H1 (cell line): Measurements from ENCODE around the gene ASXL1. TPM values are rescaled to one million over a fixed set of nuclear protein-coding genes. Genes with fewer than 3 reads are reported as not detected.

Experiments
- CTCF ChIA-PET: fragments of 300-600 bp; sonication (Branson Sonifier 250); formaldehyde crosslinking; loops from one replicate; lab custom pipeline; 2021; ENCODE audit not compliant: partially characterized antibody; lab: Charles Lee
- POLR2A ChIA-PET: fragments of 300-600 bp; sonication (Branson Sonifier 250); formaldehyde crosslinking; loops from one replicate; lab custom pipeline; 2021; ENCODE audit warnings: inconsistent platforms; ENCODE audit not compliant: partially characterized antibody; lab: Charles Lee
- DNase-seq, 2 experiments: peaks; one replicate each; pipeline versions ENCODE4 v3.0.0 to v3.0.0-alpha.2; 2010 to 2022; ENCODE audit warnings: low spot score in 2 of 2, low read depth in 1 of 2, mixed read lengths in 1 of 2
- FAIRE-seq: peaks from 2 replicates; lab custom pipeline; 2011; peaks lifted over from hg19 to GRCh38; lab: Jason Lieb, UNC
- H2AFZ ChIP-seq: 2 replicates; pipeline ENCODE4 v1.8.1; 2012; ENCODE audit warnings: low read length, inconsistent platforms
- H2AK5ac ChIP-seq: 2 replicates; pipeline ENCODE4 v1.6.1; 2013; ENCODE audit warnings: low read depth, low read length
- H2BK120ac ChIP-seq: replicated peaks from 2 replicates; pipeline ENCODE3; 2013; ENCODE audit warnings: low read depth, low read length, inconsistent platforms
- H2BK12ac ChIP-seq: 2 replicates; pipeline ENCODE4 v1.6.1; 2013; ENCODE audit warnings: low read depth, low read length
- H2BK15ac ChIP-seq: 2 replicates; pipeline ENCODE4 v1.6.1; 2013; ENCODE audit warnings: low read length
- H2BK20ac ChIP-seq: 2 replicates; pipeline ENCODE4 v1.6.1; 2013; ENCODE audit warnings: low read length
- H2BK5ac ChIP-seq: 2 replicates; pipeline ENCODE4 v1.6.1; 2013; ENCODE audit warnings: low read depth, low read length
- H3K14ac ChIP-seq: 2 replicates; pipeline ENCODE4 v1.6.1; 2013; ENCODE audit warnings: inconsistent platforms; ENCODE audit not compliant: insufficient read length
- H3K18ac ChIP-seq: 2 replicates; pipeline ENCODE4 v1.6.1; 2013; ENCODE audit warnings: low read length; ENCODE audit errors: extremely low read depth
- H3K23ac ChIP-seq: 2 replicates; pipeline ENCODE4 v1.6.1; 2013; ENCODE audit warnings: inconsistent platforms; ENCODE audit not compliant: insufficient read length
- H3K23me2 ChIP-seq: 2 replicates; pipeline ENCODE4 v1.6.1; 2013; ENCODE audit warnings: low read depth, low read length
- H3K27ac ChIP-seq: 2 replicates; pipeline ENCODE4 v1.6.1; 2011; ENCODE audit warnings: low read depth, low read length, inconsistent platforms
- H3K27me3 ChIP-seq, 4 experiments: replicated peaks in 1 of 4; 1 replicate in 1 of 4; 2 replicates in 3 of 4; pipeline versions ENCODE4 v1.6.1 to v1.8.1; 2011 to 2013; ENCODE audit warnings: low read length in 3 of 4, mild to moderate bottlenecking in 3 of 4, inconsistent platforms in 2 of 4, mixed read lengths in 2 of 4, moderate library complexity in 1 of 4; ENCODE audit not compliant: control insufficient read depth in 3 of 4, insufficient read depth in 3 of 4; ENCODE audit errors: extremely low read depth in 1 of 4
- H3K36me3 ChIP-seq, 4 experiments: 2 replicates each; pipeline versions ENCODE4 v1.6.1 to v1.8.1; 2011 to 2013; ENCODE audit warnings: mild to moderate bottlenecking in 4 of 4, low read length in 3 of 4, moderate library complexity in 2 of 4, control low read depth in 1 of 4, inconsistent platforms in 1 of 4; ENCODE audit not compliant: insufficient read depth in 4 of 4, control insufficient read depth in 2 of 4
- H3K4ac ChIP-seq: replicated peaks from 2 replicates; pipeline ENCODE3; 2013; ENCODE audit warnings: low read length, low read depth, mixed read lengths, inconsistent platforms; ENCODE audit not compliant: insufficient read length
- H3K4me1 ChIP-seq, 4 experiments: replicated peaks in 1 of 4; 1 replicate in 1 of 4; 2 replicates in 3 of 4; pipeline versions ENCODE4 v1.6.1 to v1.8.1; 2011 to 2013; ENCODE audit warnings: low read length in 3 of 4, inconsistent platforms in 2 of 4, mixed read lengths in 1 of 4; ENCODE audit not compliant: insufficient read depth in 4 of 4, control insufficient read depth in 3 of 4
- H3K4me2 ChIP-seq, 2 experiments: 2 replicates each; pipeline versions ENCODE4 v1.6.1 to v1.8.1; 2011 to 2013; ENCODE audit warnings: low read depth in 2 of 2, low read length in 2 of 2, control low read depth in 1 of 2, inconsistent platforms in 1 of 2, mild to moderate bottlenecking in 1 of 2; ENCODE audit not compliant: insufficient read depth in 1 of 2
- H3K4me3 ChIP-seq, 4 experiments: fragments of 200-600, 300-600 bp in 1 of 4; sonication (generic), shearing (Covaris generic), sonication (Bioruptor Twin) in 1 of 4; 2 replicates each; pipeline versions ENCODE4 v1.5.1 to v1.8.1; 2011 to 2016; ENCODE audit warnings: low read length in 4 of 4, low read depth in 3 of 4, control low read depth in 2 of 4, inconsistent platforms in 2 of 4, mild to moderate bottlenecking in 2 of 4, mixed read lengths in 1 of 4, moderate library complexity in 1 of 4; ENCODE audit not compliant: insufficient read depth in 2 of 4; ENCODE audit errors: extremely low read depth in 1 of 4
- H3K56ac ChIP-seq: replicated peaks from 2 replicates; pipeline ENCODE3; 2013; ENCODE audit warnings: low read depth, mild to moderate bottlenecking, mixed read lengths, low read length, inconsistent platforms; ENCODE audit not compliant: insufficient read length
- H3K79me1 ChIP-seq: 2 replicates; pipeline ENCODE4 v1.6.1; 2013; ENCODE audit warnings: low read depth, low read length, control low read depth
- H3K79me2 ChIP-seq, 2 experiments: 2 replicates each; pipeline versions ENCODE4 v1.6.1 to v1.8.1; 2012 to 2013; ENCODE audit warnings: low read length in 2 of 2, mild to moderate bottlenecking in 2 of 2, inconsistent platforms in 1 of 2; ENCODE audit not compliant: insufficient read depth in 2 of 2, control insufficient read depth in 1 of 2
- H3K9ac ChIP-seq, 4 experiments: replicated peaks in 1 of 4; 1 replicate in 1 of 4; 2 replicates in 3 of 4; pipeline versions ENCODE4 v1.6.1 to v1.8.1; 2011 to 2013; ENCODE audit warnings: low read depth in 3 of 4, low read length in 3 of 4, control low read depth in 2 of 4, mild to moderate bottlenecking in 2 of 4, moderate library complexity in 2 of 4, inconsistent platforms in 1 of 4; ENCODE audit errors: extremely low read depth in 1 of 4
- H3K9me3 ChIP-seq, 2 experiments: 2 replicates each; pipeline versions ENCODE4 v1.6.1 to v1.8.1; 2012 to 2013; ENCODE audit warnings: mild to moderate bottlenecking in 2 of 2, moderate library complexity in 2 of 2, control low read depth in 1 of 2, inconsistent platforms in 1 of 2, low read depth in 1 of 2, low read length in 1 of 2, mixed read lengths in 1 of 2; ENCODE audit not compliant: insufficient read depth in 2 of 2
- H4K20me1 ChIP-seq, 2 experiments: replicated peaks in 1 of 2; 2 replicates each; pipeline versions ENCODE3 to v1.8.1; 2011 to 2013; ENCODE audit warnings: inconsistent platforms in 2 of 2, low read length in 2 of 2, mild to moderate bottlenecking in 1 of 2; ENCODE audit not compliant: insufficient read depth in 2 of 2, control insufficient read depth in 1 of 2
- H4K5ac ChIP-seq: 2 replicates; pipeline ENCODE4 v1.6.1; 2013; ENCODE audit warnings: low read length, low read depth, mixed read lengths, inconsistent platforms; ENCODE audit not compliant: insufficient read length
- H4K8ac ChIP-seq: 2 replicates; pipeline ENCODE4 v1.8.0; 2013; ENCODE audit warnings: mild to moderate bottlenecking, moderate library complexity, low read length, inconsistent platforms; ENCODE audit not compliant: insufficient read depth; ENCODE audit errors: extremely low read depth
- H4K91ac ChIP-seq: replicated peaks from 2 replicates; pipeline ENCODE3; 2013; ENCODE audit warnings: low read length, mixed read lengths, inconsistent platforms; ENCODE audit not compliant: insufficient read length
- BRCA1 ChIP-seq: IDR thresholded peaks from 2 replicates; pipeline ENCODE4 v1.6.1; 2012; ENCODE audit warnings: low read depth, low read length, improper control_type of control experiment
- CBX8 ChIP-seq: fragments of 300-800, 300-1000 bp; sonication (generic); IDR thresholded peaks from 2 replicates; pipeline ENCODE4 v1.7.1; 2016; ENCODE audit warnings: low read depth, low read length, borderline replicate concordance
- E2F6 ChIP-seq: IDR thresholded peaks from 2 replicates; pipeline ENCODE4 v1.6.1; 2012; ENCODE audit warnings: inconsistent platforms
- HDAC2 ChIP-seq, 2 experiments: fragments of 300-600 bp in 1 of 2; sonication (generic) in 1 of 2; IDR thresholded peaks; 2 replicates each; pipeline ENCODE4 v1.6.1; 2011 to 2012; ENCODE audit warnings: low read depth in 2 of 2, low read length in 2 of 2, mild to moderate bottlenecking in 2 of 2, moderate library complexity in 2 of 2, borderline replicate concordance in 1 of 2, inconsistent platforms in 1 of 2
- HDAC6 ChIP-seq: IDR thresholded peaks from one replicate; pipeline ENCODE4 v1.7.1; 2012; ENCODE audit warnings: low read depth, mild to moderate bottlenecking, inconsistent platforms, low read length, moderate library complexity
- KDM1A ChIP-seq: fragments of 200-600, 300-600 bp; sonication (generic); IDR thresholded peaks from 2 replicates; pipeline ENCODE4 v1.7.1; 2016; ENCODE audit warnings: mild to moderate bottlenecking, low read length, borderline replicate concordance
- NRF1 ChIP-seq: IDR thresholded peaks from 2 replicates; pipeline ENCODE4 v1.6.1; 2011; ENCODE audit warnings: mild to moderate bottlenecking, low read depth, low read length, improper control_type of control experiment
- RBBP5 ChIP-seq: IDR thresholded peaks from 2 replicates; pipeline ENCODE4 v1.7.1; 2012; ENCODE audit warnings: low read depth, mild to moderate bottlenecking, inconsistent platforms, low read length, moderate library complexity, borderline replicate concordance
- YY1 ChIP-seq: IDR thresholded peaks from 2 replicates; pipeline ENCODE4 v1.6.1; 2011; ENCODE audit warnings: low read depth, mild to moderate bottlenecking, low read length
- ZNF274 ChIP-seq: IDR thresholded peaks from 2 replicates; pipeline ENCODE4 v1.7.0; 2012; ENCODE audit warnings: low read length, borderline replicate concordance; ENCODE audit errors: extremely low read depth
- WGBS, 2 experiments: shearing (Covaris generic) in 1 of 2; methylation state at CpG; one replicate each; pipeline versions ENCODE4 v1.1.6 to v1.1.7; 2013 to 2015; ENCODE audit warnings: low lambda C conversion rate in 2 of 2, mixed read lengths in 2 of 2, inconsistent platforms in 1 of 2, low coverage in 1 of 2, missing lambda C conversion rate in 1 of 2; ENCODE audit not compliant: insufficient replicate concordance in 2 of 2, insufficient coverage in 1 of 2, insufficient read length in 1 of 2; ENCODE audit errors: extremely low coverage in 1 of 2, missing lambda C conversion rate in 1 of 2; 5-methylcytosine and 5-hydroxymethylcytosine counted together
- polyA plus RNA-seq, 7 experiments: library from polyadenylated mRNA; depleted of rRNA in 3 of 7; stranded (reverse) in 5 of 7; unstranded in 2 of 7; fragments of >200 nt in 5 of 7; fragments of 200-250 nt in 2 of 7; gene quantifications; 1 replicate in 5 of 7; 2 replicates in 1 of 7; 4 replicates in 1 of 7; pipeline versions ENCODE4 v1.2.1 to v1.2.3, GENCODE V29; 2011 to 2013; ENCODE audit warnings: missing spikeins in 2 of 7, mixed read lengths in 2 of 7
- total RNA-seq: library from RNA; stranded (reverse); fragmentation: NEBNext Ultra II Directional; extraction: Animal tissue kit (Norgen Biotek cat#: 25700); gene quantifications from 2 replicates; pipeline ENCODE4 v1.2.1, GENCODE V29; 2021

Gene ASXL1
- total and polyA plus RNA-seq, 2 of the 8 experiments (the other 6 are each of a cell fraction or from before 2014, with no cell fraction given): 10.6 to 26.5 TPM

GRCh38 chr20:32321390-32321789, 36.7 kb upstream of the ASXL1 start:
- WGBS, 2 experiments: 100% methylated on average over 1 of the region's 1 CpG; no CpG with 5 or more reads in 1 of the 2 experiments
- no peak overlapping the region for H4K8ac ChIP-seq
- H3K4me1 ChIP-seq: no peaks in the 10 kb centered on the region
- no peak overlapping the region for H2BK5ac ChIP-seq
- H3K56ac ChIP-seq: no peak overlapping the region
- H3K4ac ChIP-seq: no peak overlapping the region
- no peaks in the 10 kb centered on the region for H3K27me3 ChIP-seq
- H2AK5ac ChIP-seq: no peak overlapping the region
- H3K14ac ChIP-seq: no peak overlapping the region
- H4K91ac ChIP-seq: no peak overlapping the region
- no peak overlapping the region for H3K4me3 ChIP-seq
- H3K79me1 ChIP-seq: no peaks in the 10 kb centered on the region
- no peaks in the 10 kb centered on the region for H4K20me1 ChIP-seq
- no peak overlapping the region for H2BK12ac ChIP-seq
- no peaks in the 10 kb centered on the region; the same call in 1 of the 2 replicates for H3K23me2 ChIP-seq
- peaks cover 0 to 8% (median 4%) of the 10 kb centered on the region in 4 experiments; a peak in 2 of 8 replicates for H3K36me3 ChIP-seq
- H3K18ac ChIP-seq: no peak overlapping the region
- no peak overlapping the region for H3K27ac ChIP-seq
- DNase-seq: no peak
- no peak overlapping the region for H2BK20ac ChIP-seq
- no peaks in the 10 kb centered on the region for H3K79me2 ChIP-seq
- H4K5ac ChIP-seq: no peak overlapping the region
- no peak for FAIRE-seq
- H3K9ac ChIP-seq: no peak overlapping the region
- TF ChIP-seq HDAC2 (IDR thresholded peaks at IDR 0.05; ENCODE audit: borderline replicate concordance in 1 of 2, low read depth in 2 of 2, low read length in 2 of 2): no peak
- no peak for TF ChIP-seq BRCA1
- no peak for TF ChIP-seq CBX8
- no peak for TF ChIP-seq KDM1A
- no peak for TF ChIP-seq E2F6
- no peak for TF ChIP-seq HDAC6
- no peak for TF ChIP-seq NRF1
- no peak for TF ChIP-seq YY1
- no peak for TF ChIP-seq ZNF274
- TF ChIP-seq RBBP5: no peak
- H2BK15ac ChIP-seq: no peak overlapping the region
- ChIA-PET CTCF (no interaction called here), POLR2A (no interaction called here)
- no peak overlapping the region for H2BK120ac ChIP-seq
- H3K9me3 ChIP-seq: no peaks in the 10 kb centered on the region
- no peak overlapping the region for H3K23ac ChIP-seq
- H3K4me2 ChIP-seq: no peak overlapping the region
- H2AFZ ChIP-seq: no peak overlapping the region
